Dermis blood vessel endothelial cell (primary cell): Measurements from ENCODE around the gene IMPACT. TPM values are rescaled to one million over a fixed set of nuclear protein-coding genes. Genes with fewer than 3 reads are reported as not detected.

Experiments
- DNase-seq: peaks from one replicate; pipeline ENCODE4 v3.0.0; 2010
- total RNA-seq: library from RNA; depleted of rRNA; stranded (reverse); fragments of >200 nt; gene quantifications from 2 replicates; pipeline ENCODE4 v1.2.3, GENCODE V29; 2014

The IMPACT gene
- total RNA-seq = 21.6 and 24.8 TPM in 2 replicates

GRCh38 chr18:24426398-24427294 lies at the start of gene IMPACT:
IMPACT (plus strand) TSS chr18:24426670; CDS start chr18:24426757, 87 bp downstream.
- peak; percentile 90 for DNase-seq

- DNase-seq = no peak
Observed at GRCh38 chr18:24378598-24378997, 47.9 kb upstream of the IMPACT start.

GRCh38 chr18:24380163-24380747 lies 46.2 kb upstream of the IMPACT start:
- DNase-seq = no peak

GRCh38 chr18:24381126-24381525 lies 45.3 kb upstream of the IMPACT start:
- DNase-seq = no peak

- no peak for DNase-seq
Observed at GRCh38 chr18:24386681-24387080, 39.8 kb upstream of the IMPACT start.

- DNase-seq = no peak
Observed at GRCh38 chr18:24388957-24389356, 37.5 kb upstream of the IMPACT start.

GRCh38 chr18:24395049-24395795 lies 31.2 kb upstream of the IMPACT start:
- DNase-seq = no peak

- DNase-seq = no peak
Observed at GRCh38 chr18:24396082-24396633, 30.3 kb upstream of the IMPACT start.

- peak; percentile 88 for DNase-seq
Observed at GRCh38 chr18:24397131-24397693, 29.3 kb upstream of the IMPACT start.

- peak; percentile 96 for DNase-seq
Observed at GRCh38 chr18:24397694-24398368, 28.6 kb upstream of the IMPACT start, which contains the start of gene OSBPL1A. OSBPL1A (minus strand) TSS chr18:24397824; CDS start chr18:24377533, 20,291 bp downstream.

GRCh38 chr18:24398540-24398939 lies 27.9 kb upstream of the IMPACT start:
- DNase-seq = no peak

GRCh38 chr18:24400587-24400986 lies 25.9 kb upstream of the IMPACT start:
- DNase-seq = peak; percentile 46

GRCh38 chr18:24402209-24402785 lies 24.2 kb upstream of the IMPACT start:
- peak; percentile 10 for DNase-seq

- no peak for DNase-seq
Observed at GRCh38 chr18:24403076-24403475, 23.4 kb upstream of the IMPACT start.

GRCh38 chr18:24404591-24404990 lies 21.9 kb upstream of the IMPACT start:
- no peak for DNase-seq

- no peak for DNase-seq
Observed at GRCh38 chr18:24408496-24408895, 18.0 kb upstream of the IMPACT start.

- DNase-seq = no peak
Observed at GRCh38 chr18:24413148-24413547, 13.3 kb upstream of the IMPACT start.

GRCh38 chr18:24414349-24415003 lies 12.0 kb upstream of the IMPACT start:
- no peak for DNase-seq

- no peak for DNase-seq
Observed at GRCh38 chr18:24417480-24417879, 9.0 kb upstream of the IMPACT start.

- DNase-seq = no peak
Observed at GRCh38 chr18:24420551-24420950, 5.9 kb upstream of the IMPACT start.

GRCh38 chr18:24421831-24422230 lies 4.6 kb upstream of the IMPACT start:
- DNase-seq = no peak
